Measurements from ENCODE around the gene TSHZ2. TPM values are rescaled to one million over a fixed set of nuclear protein-coding genes. Genes with fewer than 3 reads are reported as not detected.

The TSHZ2 gene
- total RNA-seq, 2 experiments from 2014 or later: 0.38 to 0.54 TPM

DNA sequence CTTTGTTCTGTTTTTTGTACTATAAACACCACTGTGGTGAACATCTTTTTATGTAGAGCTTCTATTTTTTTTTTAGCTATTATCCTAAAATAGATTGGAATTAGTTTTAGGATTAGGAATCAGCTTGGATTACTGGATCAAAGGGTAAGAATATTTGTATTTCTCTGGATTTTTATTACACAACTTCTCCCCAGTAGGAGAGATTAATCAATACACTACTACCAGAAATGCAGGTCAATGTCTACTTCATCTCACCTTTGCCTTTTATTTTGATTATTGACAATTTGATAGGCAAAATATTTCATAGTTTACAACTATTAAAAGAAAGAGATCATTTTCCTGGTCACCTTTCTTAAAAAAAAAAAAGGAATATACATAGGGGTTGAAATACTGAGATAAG, 191.9 kb downstream of the TSHZ2 start:
- no peaks in the 10 kb centered on the region for H3K9me3 Mint-ChIP-seq
- DNase-seq (no peak), ATAC-seq (no peak)
- peaks cover 3% of the 10 kb centered on the region for H3K4me1 Mint-ChIP-seq (ENCODE audit: low read depth)
- no peak overlapping the region for H3K4me3 Mint-ChIP-seq
- no peaks in the 10 kb centered on the region for H3K36me3 Mint-ChIP-seq (ENCODE audit: low read depth)
- ChIA-PET POLR2A (no interaction called here), CTCF (no interaction called here)
- H3K27ac Mint-ChIP-seq: no peak overlapping the region
- H3K27me3 Mint-ChIP-seq: peaks cover 2% of the 10 kb centered on the region
- TF ChIP-seq, protein P1, sequence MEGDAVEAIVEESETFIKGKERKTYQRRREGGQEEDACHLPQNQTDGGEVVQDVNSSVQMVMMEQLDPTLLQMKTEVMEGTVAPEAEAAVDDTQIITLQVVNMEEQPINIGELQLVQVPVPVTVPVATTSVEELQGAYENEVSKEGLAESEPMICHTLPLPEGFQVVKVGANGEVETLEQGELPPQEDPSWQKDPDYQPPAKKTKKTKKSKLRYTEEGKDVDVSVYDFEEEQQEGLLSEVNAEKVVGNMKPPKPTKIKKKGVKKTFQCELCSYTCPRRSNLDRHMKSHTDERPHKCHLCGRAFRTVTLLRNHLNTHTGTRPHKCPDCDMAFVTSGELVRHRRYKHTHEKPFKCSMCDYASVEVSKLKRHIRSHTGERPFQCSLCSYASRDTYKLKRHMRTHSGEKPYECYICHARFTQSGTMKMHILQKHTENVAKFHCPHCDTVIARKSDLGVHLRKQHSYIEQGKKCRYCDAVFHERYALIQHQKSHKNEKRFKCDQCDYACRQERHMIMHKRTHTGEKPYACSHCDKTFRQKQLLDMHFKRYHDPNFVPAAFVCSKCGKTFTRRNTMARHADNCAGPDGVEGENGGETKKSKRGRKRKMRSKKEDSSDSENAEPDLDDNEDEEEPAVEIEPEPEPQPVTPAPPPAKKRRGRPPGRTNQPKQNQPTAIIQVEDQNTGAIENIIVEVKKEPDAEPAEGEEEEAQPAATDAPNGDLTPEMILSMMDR (IDR thresholded peaks at IDR 0.05): no peak
- intact Hi-C loops (cut with micrococcal nuclease): no loop called here

DNA sequence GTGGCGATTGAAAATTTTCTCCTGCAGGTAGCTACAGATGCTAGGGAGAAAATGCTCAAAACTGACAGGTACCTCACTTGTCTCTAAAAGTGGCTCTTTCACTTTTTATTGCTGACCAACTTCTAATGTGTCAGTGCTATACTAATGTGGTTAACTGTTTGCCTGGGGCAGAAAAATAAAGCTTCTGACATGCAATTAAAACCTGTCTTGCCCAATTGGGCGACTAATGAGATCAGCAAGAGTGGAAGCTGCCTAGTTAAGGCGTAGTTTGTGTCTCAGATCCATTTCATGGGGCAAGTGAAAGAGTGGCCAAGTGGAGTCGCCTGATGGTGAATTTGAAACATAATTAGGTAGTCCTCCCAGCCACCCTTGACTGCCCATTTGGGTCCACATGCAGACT, 193.3 kb downstream of the TSHZ2 start:
- POLR2A ChIA-PET: no interaction called here
- intact Hi-C loops (cut with micrococcal nuclease): no loop called here

DNA sequence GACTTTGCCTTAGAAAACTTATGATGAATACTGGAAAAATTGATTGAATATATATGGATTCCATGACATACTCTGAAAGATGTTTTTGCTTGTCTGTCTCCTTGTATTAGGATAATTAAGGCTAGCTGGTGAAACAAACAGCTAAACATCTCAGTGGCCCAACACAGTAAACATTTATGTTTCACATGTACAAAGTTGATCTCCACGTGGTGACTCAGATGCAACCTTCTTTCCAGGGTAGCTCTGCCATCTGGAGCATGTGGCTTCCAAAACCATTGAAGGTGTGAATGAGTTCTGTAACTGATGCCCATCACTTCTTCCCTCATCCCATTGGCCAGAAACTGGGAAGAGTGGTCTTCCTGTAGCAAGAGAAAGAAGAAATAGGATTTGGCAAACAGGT, 196.3 kb downstream of the TSHZ2 start:
- TF ChIP-seq, protein P1 (IDR thresholded peaks at IDR 0.05): no peak
- DNase-seq: no peak
- Mint-ChIP-seq H3K27me3 (no peaks in the 10 kb centered on the region), H3K4me3 (no peak overlapping the region), H3K36me3 (ENCODE audit: low read depth) (no peaks in the 10 kb centered on the region), H3K9me3 (no peaks in the 10 kb centered on the region), H3K27ac (no peak overlapping the region), H3K4me1 (ENCODE audit: low read depth) (no peaks in the 10 kb centered on the region)
- POLR2A ChIA-PET: no interaction called here
- ATAC-seq: no peak
- CTCF ChIA-PET: interaction anchor here (1.4 kb wide), 1 partner anchor 379 kb away, joined by 3 read pairs; no protein-coding TSS in a partner anchor
- intact Hi-C loops (cut with micrococcal nuclease): no loop called here

More for the DNA sequence above, 193.3 kb downstream of the TSHZ2 start:
- TF ChIP-seq, protein P1 (IDR thresholded peaks at IDR 0.05): no peak
- ATAC-seq: no peak
- H3K27ac Mint-ChIP-seq: no peak overlapping the region
- H3K27me3 Mint-ChIP-seq: peaks cover 2% of the 10 kb centered on the region
- no peak for DNase-seq
- H3K9me3 Mint-ChIP-seq: no peaks in the 10 kb centered on the region
- H3K4me3 Mint-ChIP-seq: no peak overlapping the region
- no peaks in the 10 kb centered on the region for H3K36me3 Mint-ChIP-seq (ENCODE audit: low read depth)
- peaks cover 3% of the 10 kb centered on the region for H3K4me1 Mint-ChIP-seq (ENCODE audit: low read depth)
- CTCF ChIA-PET: interaction anchor here (1.4 kb wide), 1 partner anchor 14 kb away, joined by 3 read pairs; no protein-coding TSS in a partner anchor

DNA sequence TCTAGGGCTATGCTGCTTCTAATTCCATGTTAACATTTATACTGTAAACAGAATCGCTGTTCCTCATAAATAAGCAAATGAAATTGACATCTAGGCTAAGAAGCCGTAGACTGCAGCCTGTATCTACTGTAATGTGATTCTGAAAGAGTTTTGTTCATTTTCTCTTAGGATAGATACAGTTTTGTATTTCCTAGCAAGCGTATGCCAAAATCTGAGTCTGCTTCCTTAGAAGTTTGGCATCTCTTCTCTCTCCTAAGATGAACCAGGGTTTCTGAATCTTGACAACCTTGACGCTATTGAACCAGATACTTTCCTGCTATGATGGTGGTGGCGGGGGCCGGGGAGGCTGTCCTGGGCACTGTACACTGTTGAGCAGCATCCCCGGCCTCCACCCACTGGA, 198.0 kb downstream of the TSHZ2 start:
- Mint-ChIP-seq H3K27ac (no peak overlapping the region), H3K4me1 (ENCODE audit: low read depth) (no peaks in the 10 kb centered on the region), H3K36me3 (ENCODE audit: low read depth) (no peaks in the 10 kb centered on the region), H3K9me3 (no peaks in the 10 kb centered on the region), H3K4me3 (no peak overlapping the region), H3K27me3 (peaks cover 4% of the 10 kb centered on the region)
- intact Hi-C loops (cut with micrococcal nuclease): no loop called here
- ChIA-PET CTCF (interaction anchor here (1.4 kb wide), 1 partner anchor 377 kb away, joined by 3 read pairs; no protein-coding TSS in a partner anchor), POLR2A (no interaction called here)
- TF ChIP-seq, protein P1 (IDR thresholded peaks at IDR 0.05): no peak
- DNase-seq: no peak
- no peak for ATAC-seq

DNA sequence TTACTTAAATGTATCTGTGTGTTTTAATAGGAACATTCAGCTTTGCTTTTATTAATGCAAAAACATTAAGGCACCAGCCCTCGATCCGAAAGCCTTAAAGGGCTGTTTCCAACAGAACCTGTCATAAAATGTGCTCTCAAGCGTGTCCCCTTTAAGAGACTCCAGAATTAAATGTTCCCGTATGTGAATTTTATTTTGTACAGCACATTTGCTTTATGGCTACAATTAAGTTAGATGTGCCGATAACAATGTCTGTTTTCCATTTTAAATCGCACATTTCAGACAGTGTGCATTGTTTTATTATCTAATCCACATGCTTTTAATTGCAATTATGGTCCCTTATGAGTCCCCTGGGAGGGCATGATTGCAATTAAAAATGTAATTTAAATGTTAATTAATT, 198.9 kb downstream of the TSHZ2 start:
- ChIA-PET POLR2A (no interaction called here), CTCF (no interaction called here)
- peaks cover 4% of the 10 kb centered on the region for H3K27me3 Mint-ChIP-seq
- ATAC-seq (no peak), DNase-seq (no peak)
- no peaks in the 10 kb centered on the region for H3K36me3 Mint-ChIP-seq (ENCODE audit: low read depth)
- H3K4me3 Mint-ChIP-seq: no peak overlapping the region
- TF ChIP-seq, protein P1 (IDR thresholded peaks at IDR 0.05): no peak
- H3K27ac Mint-ChIP-seq: no peak overlapping the region
- intact Hi-C loops (cut with micrococcal nuclease): no loop called here
- H3K4me1 Mint-ChIP-seq (ENCODE audit: low read depth): no peaks in the 10 kb centered on the region
- H3K9me3 Mint-ChIP-seq: no peaks in the 10 kb centered on the region
